Breast epithelium (tissue), 3 donors: ENCODE measurements around the gene ODAM.

Experiments used
- POLR2A ChIP-seq: fragments of 450-650 bp; IDR thresholded peaks from one replicate; pipeline ENCODE4 v1.6.1; 2016; ENCODE audit warnings: antibody characterized with exemption, mild to moderate bottlenecking, moderate library complexity
- TF ChIP-seq, protein P1 (sequence below), 3 donors: fragments of 450-650 bp; IDR thresholded peaks; one replicate each; pipeline ENCODE4 v1.5.1; 2016 to 2017; ENCODE audit warnings: antibody characterized with exemption in 3 of 3, mild to moderate bottlenecking in 3 of 3, moderate library complexity in 3 of 3

DNA sequence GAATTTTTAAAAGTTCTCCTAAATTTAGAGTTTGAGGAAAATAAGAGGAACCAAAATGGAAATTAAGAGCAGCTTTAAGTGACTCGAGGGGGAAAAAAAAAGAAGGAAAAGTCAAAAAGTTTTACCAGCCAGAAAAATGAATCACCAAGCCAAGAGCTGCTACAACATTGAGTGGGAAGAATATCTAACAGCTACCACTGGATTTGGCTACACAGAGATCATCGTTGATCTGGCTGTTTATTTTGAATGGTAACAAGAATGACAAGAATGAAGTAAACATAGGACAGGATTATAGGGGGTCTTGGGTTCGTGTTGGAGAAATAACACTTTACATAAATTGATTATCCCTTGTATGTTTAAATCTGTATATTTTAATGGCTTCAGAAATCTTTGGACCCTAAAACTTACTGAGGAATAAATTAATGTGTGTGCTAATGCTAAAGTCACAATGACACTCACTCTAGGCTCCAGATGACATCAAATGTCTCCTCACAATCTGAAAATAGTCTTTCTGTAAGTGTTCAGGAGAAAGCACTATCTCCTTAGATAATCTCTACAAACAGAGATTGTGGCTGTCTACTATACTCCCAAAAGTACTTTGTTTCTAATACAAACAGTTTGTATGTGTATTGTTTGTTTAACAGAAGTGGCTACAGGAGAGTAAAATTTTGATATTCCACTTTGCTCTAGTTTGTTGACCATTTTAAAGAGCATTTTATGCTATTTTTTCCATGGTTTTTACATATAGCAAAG lies 43.8 kb downstream of the ODAM start:
- TF ChIP-seq, protein P1, sequence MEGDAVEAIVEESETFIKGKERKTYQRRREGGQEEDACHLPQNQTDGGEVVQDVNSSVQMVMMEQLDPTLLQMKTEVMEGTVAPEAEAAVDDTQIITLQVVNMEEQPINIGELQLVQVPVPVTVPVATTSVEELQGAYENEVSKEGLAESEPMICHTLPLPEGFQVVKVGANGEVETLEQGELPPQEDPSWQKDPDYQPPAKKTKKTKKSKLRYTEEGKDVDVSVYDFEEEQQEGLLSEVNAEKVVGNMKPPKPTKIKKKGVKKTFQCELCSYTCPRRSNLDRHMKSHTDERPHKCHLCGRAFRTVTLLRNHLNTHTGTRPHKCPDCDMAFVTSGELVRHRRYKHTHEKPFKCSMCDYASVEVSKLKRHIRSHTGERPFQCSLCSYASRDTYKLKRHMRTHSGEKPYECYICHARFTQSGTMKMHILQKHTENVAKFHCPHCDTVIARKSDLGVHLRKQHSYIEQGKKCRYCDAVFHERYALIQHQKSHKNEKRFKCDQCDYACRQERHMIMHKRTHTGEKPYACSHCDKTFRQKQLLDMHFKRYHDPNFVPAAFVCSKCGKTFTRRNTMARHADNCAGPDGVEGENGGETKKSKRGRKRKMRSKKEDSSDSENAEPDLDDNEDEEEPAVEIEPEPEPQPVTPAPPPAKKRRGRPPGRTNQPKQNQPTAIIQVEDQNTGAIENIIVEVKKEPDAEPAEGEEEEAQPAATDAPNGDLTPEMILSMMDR (IDR thresholded peaks at IDR 0.05): no peak
- no peak for TF ChIP-seq POLR2A
